Neural cell (in vitro differentiated cells): ENCODE measurements around the gene SLC36A3. TPM values are rescaled to one million over a fixed set of nuclear protein-coding genes. Genes with fewer than 3 reads are reported as not detected.

Experiments
- H2AFZ ChIP-seq: fragments of 200-600, 300-800 bp; sonication (generic), shearing (Covaris generic); 2 replicates; pipeline ENCODE4 v1.6.0; 2014; ENCODE audit warnings: low read depth, mild to moderate bottlenecking, antibody characterized with exemption, low read length, moderate library complexity
- H3F3A ChIP-seq: fragments of 200-600 bp; shearing (Covaris generic); 2 replicates; pipeline ENCODE4 v1.6.1; 2016; ENCODE audit warnings: mild to moderate bottlenecking, moderate library complexity, mixed read lengths, antibody characterized with exemption, low read length; ENCODE audit not compliant: insufficient read depth, poor library complexity, severe bottlenecking
- H3K27ac ChIP-seq: fragments of 200-600, 300-800 bp; sonication (generic), shearing (Covaris generic); 2 replicates; pipeline ENCODE4 v1.5.1; 2014; ENCODE audit warnings: mild to moderate bottlenecking, low read length, moderate library complexity
- H3K27me3 ChIP-seq: fragments of 300-800, 200-600 bp; sonication (generic), shearing (Covaris generic); 2 replicates; pipeline ENCODE4 v1.6.0; 2014; ENCODE audit warnings: mild to moderate bottlenecking, low read depth, low read length, moderate library complexity; ENCODE audit not compliant: insufficient read depth
- H3K36me3 ChIP-seq: fragments of 300-800, 200-600 bp; sonication (generic), shearing (Covaris generic); 2 replicates; pipeline ENCODE4 v1.5.1; 2014; ENCODE audit warnings: mild to moderate bottlenecking, antibody characterized with exemption, low read length, moderate library complexity; ENCODE audit not compliant: insufficient read depth
- H3K4me2 ChIP-seq: fragments of 300-800, 200-600 bp; sonication (generic), shearing (Covaris generic); 2 replicates; pipeline ENCODE4 v1.6.0; 2014; ENCODE audit warnings: mild to moderate bottlenecking, low read length
- H3K4me3 ChIP-seq: fragments of 300-800, 200-600 bp; sonication (generic), shearing (Covaris generic); 2 replicates; pipeline ENCODE4 v1.5.1; 2014; ENCODE audit warnings: mild to moderate bottlenecking, low read length, moderate library complexity
- H3K79me2 ChIP-seq: fragments of 200-600 bp; shearing (Covaris generic); replicated peaks from 2 replicates; pipeline ENCODE4 v1.6.0; 2014; ENCODE audit warnings: mild to moderate bottlenecking, low read length, moderate library complexity; ENCODE audit not compliant: insufficient read depth
- H3K9ac ChIP-seq: fragments of 300-800, 200-600 bp; sonication (generic), shearing (Covaris generic); 2 replicates; pipeline ENCODE4 v1.6.1; 2016; ENCODE audit warnings: mild to moderate bottlenecking, low read length, mixed read lengths
- H3K9me2 ChIP-seq: fragments of 200-600 bp; shearing (Covaris generic); 2 replicates; pipeline ENCODE4 v1.6.1; 2016; ENCODE audit warnings: mild to moderate bottlenecking, low read length, mixed read lengths; ENCODE audit not compliant: insufficient read depth
- H3K9me3 ChIP-seq: fragments of 200-600, 300-800 bp; sonication (generic), shearing (Covaris generic); 2 replicates; pipeline ENCODE4 v1.6.1; 2016; ENCODE audit warnings: mild to moderate bottlenecking, mixed run types, low read length, moderate library complexity, mixed read lengths
- H4K20me1 ChIP-seq: fragments of 200-600 bp; shearing (Covaris generic); 2 replicates; pipeline ENCODE4 v1.6.1; 2016; ENCODE audit warnings: mild to moderate bottlenecking, mixed run types; ENCODE audit not compliant: insufficient read depth
- CTCF ChIP-seq: fragments of 450-650 bp; IDR thresholded peaks from 2 replicates; pipeline ENCODE4 v1.5.1; 2014; ENCODE audit warnings: antibody characterized with exemption, mild to moderate bottlenecking, moderate library complexity; ENCODE audit not compliant: poor library complexity, severe bottlenecking
- EP300 ChIP-seq: fragments of 450-650 bp; conservative IDR thresholded peaks from 2 replicates; pipeline ENCODE4 v1.6.1; 2014; ENCODE audit warnings: antibody characterized with exemption, mild to moderate bottlenecking, moderate library complexity; ENCODE audit not compliant: poor library complexity, severe bottlenecking
- EZH2 ChIP-seq: fragments of 200-600, 300-800 bp; shearing (Covaris generic), sonication (generic); IDR thresholded peaks from 2 replicates; pipeline ENCODE4 v1.6.1; 2014; ENCODE audit warnings: antibody characterized with exemption, low read length, borderline replicate concordance, mild to moderate bottlenecking; ENCODE audit not compliant: insufficient read depth, poor library complexity, severe bottlenecking
- MXI1 ChIP-seq: fragments of 450-650 bp; conservative IDR thresholded peaks from 2 replicates; pipeline ENCODE4 v1.6.1; 2014; ENCODE audit warnings: antibody characterized with exemption, mild to moderate bottlenecking; ENCODE audit not compliant: poor library complexity, severe bottlenecking
- POLR2AphosphoS5 ChIP-seq: IDR thresholded peaks from 2 replicates; pipeline ENCODE4 v1.6.1; 2012
- RAD21 ChIP-seq: fragments of 450-650 bp; conservative IDR thresholded peaks from 2 replicates; pipeline ENCODE4 v1.6.1; 2014; ENCODE audit warnings: antibody characterized with exemption, mild to moderate bottlenecking, moderate library complexity
- REST ChIP-seq: IDR thresholded peaks from 2 replicates; pipeline ENCODE4 v1.6.1; 2012; ENCODE audit warnings: borderline replicate concordance
- SMC3 ChIP-seq: fragments of 450-650 bp; conservative IDR thresholded peaks from 2 replicates; pipeline ENCODE4 v1.6.1; 2014; ENCODE audit warnings: antibody characterized with exemption, mild to moderate bottlenecking, moderate library complexity; ENCODE audit not compliant: poor library complexity
- TAF1 ChIP-seq: IDR thresholded peaks from 2 replicates; pipeline ENCODE4 v1.6.1; 2012; ENCODE audit warnings: low read depth
- polyA plus RNA-seq: library from polyadenylated mRNA; depleted of rRNA; stranded (reverse); fragments of >200 nt; gene quantifications from 2 replicates; pipeline ENCODE4 v1.2.3, GENCODE V29; 2014

Gene SLC36A3
- polyA plus RNA-seq, 1 donor from 2014 or later = not detected

GRCh38 chr5:151332857-151333256 is 29.3 kb upstream of the SLC36A3 start:
- no peak overlapping the region for H3K4me3 ChIP-seq
- H3K9ac ChIP-seq = no peak overlapping the region
- no peaks in the 10 kb centered on the region for H3K9me2 ChIP-seq
- H3K27ac ChIP-seq = no peak overlapping the region
- H2AFZ ChIP-seq = no peak overlapping the region
- TF ChIP-seq POLR2AphosphoS5 (no peak), RAD21 (no peak), SMC3 (no peak), MXI1 (no peak), TAF1 (no peak), CTCF (no peak), REST (no peak), EZH2 (no peak), EP300 (no peak)
- H3K4me2 ChIP-seq = no peak overlapping the region
- no peaks in the 10 kb centered on the region for H3K36me3 ChIP-seq
- no peaks in the 10 kb centered on the region for H3F3A ChIP-seq
- no peaks in the 10 kb centered on the region for H3K27me3 ChIP-seq
- no peaks in the 10 kb centered on the region for H3K79me2 ChIP-seq
- H4K20me1 ChIP-seq = no peaks in the 10 kb centered on the region
- H3K9me3 ChIP-seq = no peaks in the 10 kb centered on the region

- Histone ChIP-seq H3K27ac (no peak overlapping the region), H4K20me1 (no peaks in the 10 kb centered on the region), H3K27me3 (no peaks in the 10 kb centered on the region), H3K4me3 (no peak overlapping the region), H3K36me3 (no peaks in the 10 kb centered on the region), H3K79me2 (no peaks in the 10 kb centered on the region), H2AFZ (no peak overlapping the region), H3K4me2 (no peak overlapping the region), H3K9me3 (no peaks in the 10 kb centered on the region), H3K9ac (no peak overlapping the region), H3F3A (no peaks in the 10 kb centered on the region), H3K9me2 (no peaks in the 10 kb centered on the region)
- TF ChIP-seq EP300 = no peak
- TF ChIP-seq SMC3 = no peak
- no peak for TF ChIP-seq TAF1
- no peak for TF ChIP-seq POLR2AphosphoS5
- no peak for TF ChIP-seq RAD21
- TF ChIP-seq EZH2 = no peak
- no peak for TF ChIP-seq REST
- TF ChIP-seq MXI1 = no peak
- no peak for TF ChIP-seq CTCF
Measured at GRCh38 chr5:151328734-151329133, 25.2 kb upstream of the SLC36A3 start.
